SK-N-SH treated with all-trans-retinoic acid at 6 μM for 48 hours (cell line): ENCODE data around the gene TBCD.

ENCODE experiments used
- ARNTL ChIP-seq: fragments of 450-650 bp; formaldehyde crosslinking; IDR thresholded peaks from 2 replicates; pipeline ENCODE4 v1.5.0; 2020; ENCODE audit warnings: low read depth, mild to moderate bottlenecking, moderate library complexity, borderline replicate concordance
- CSDC2 ChIP-seq: fragments of 250-450 bp; sonication (Bioruptor Pico); IDR thresholded peaks from 2 replicates; pipeline ENCODE4 v1.5.0; 2020; ENCODE audit warnings: mild to moderate bottlenecking, moderate library complexity
- GLIS3 ChIP-seq: fragments of 250-450 bp; sonication (Bioruptor Pico); IDR thresholded peaks from 2 replicates; pipeline ENCODE4 v1.5.0; 2020; ENCODE audit warnings: mild to moderate bottlenecking, moderate library complexity
- ISL1 ChIP-seq: fragments of 250-450 bp; sonication (Bioruptor Pico); IDR thresholded peaks from 2 replicates; pipeline ENCODE4 v2.1.2; 2022; ENCODE audit warnings: mild to moderate bottlenecking, moderate library complexity
- OSR1 ChIP-seq: fragments of 250-450 bp; sonication (Bioruptor Pico); IDR thresholded peaks from 2 replicates; pipeline ENCODE4 v1.8.0; 2022; ENCODE audit warnings: moderate library complexity, mild to moderate bottlenecking, inconsistent platforms
- PATZ1 ChIP-seq: fragments of 250-450 bp; sonication (Bioruptor Pico); IDR thresholded peaks from 2 replicates; pipeline ENCODE4 v1.8.0; 2020; ENCODE audit warnings: mild to moderate bottlenecking, moderate library complexity, borderline replicate concordance
- RARB ChIP-seq: fragments of 250-450 bp; sonication (Bioruptor Pico); IDR thresholded peaks from 2 replicates; pipeline ENCODE4 v1.8.0; 2021; ENCODE audit warnings: mild to moderate bottlenecking, moderate library complexity
- SNAI2 ChIP-seq: fragments of 250-450 bp; sonication (Bioruptor Pico); IDR thresholded peaks from 2 replicates; pipeline ENCODE4 v1.5.0; 2020; ENCODE audit warnings: mild to moderate bottlenecking, moderate library complexity
- TCF4 ChIP-seq: fragments of 250-450 bp; sonication (Bioruptor Pico); IDR thresholded peaks from 2 replicates; pipeline ENCODE4 v1.8.0; 2021; ENCODE audit warnings: mild to moderate bottlenecking, moderate library complexity, borderline replicate concordance
- TOX ChIP-seq: fragments of 250-450 bp; sonication (Bioruptor Pico); IDR thresholded peaks from 2 replicates; pipeline ENCODE4 v1.8.0; 2021; ENCODE audit warnings: mild to moderate bottlenecking, moderate library complexity, borderline replicate concordance
- ZFP3 ChIP-seq: fragments of 250-450 bp; sonication (Bioruptor Pico); IDR thresholded peaks from 2 replicates; pipeline ENCODE4 v1.5.0; 2020; ENCODE audit warnings: mild to moderate bottlenecking, moderate library complexity
- ZNF8 ChIP-seq: fragments of 450-650 bp; formaldehyde crosslinking; IDR thresholded peaks from 2 replicates; pipeline ENCODE4 v1.5.0; 2020; ENCODE audit warnings: mild to moderate bottlenecking, moderate library complexity
- TF ChIP-seq, protein P1 (sequence below): fragments of 250-450 bp; sonication (Bioruptor Pico); IDR thresholded peaks from 2 replicates; pipeline ENCODE4 v1.5.1; 2020; ENCODE audit warnings: low read depth, mild to moderate bottlenecking, moderate library complexity

DNA sequence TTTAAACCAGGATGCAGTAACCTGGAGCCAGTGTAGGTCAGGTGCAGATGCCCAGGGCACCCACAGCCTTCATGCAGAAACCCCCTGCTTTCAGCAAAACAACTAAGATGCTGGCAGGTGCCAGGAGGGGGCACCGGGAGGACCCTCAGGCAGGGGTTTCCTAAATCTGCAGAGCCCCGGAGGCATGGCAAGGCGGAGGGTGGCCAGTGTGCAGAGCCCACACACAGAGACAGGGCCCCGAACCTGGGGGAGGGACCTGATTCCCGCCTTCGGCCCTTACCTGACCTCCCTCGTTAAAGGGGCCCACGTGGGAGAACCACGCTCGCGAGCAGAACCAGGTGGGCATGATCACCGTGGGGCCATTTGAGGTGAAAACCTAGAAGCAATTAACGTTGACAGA is 213.5 kb downstream of the TBCD start:
- TF ChIP-seq PATZ1 (CRISPR knock-in tag), result no peak
- no peak for TF ChIP-seq ZFP3 (CRISPR knock-in tag)
- TF ChIP-seq RARB, result no peak
- no peak for TF ChIP-seq CSDC2 (CRISPR knock-in tag)
- no peak for TF ChIP-seq OSR1
- TF ChIP-seq, protein P1, sequence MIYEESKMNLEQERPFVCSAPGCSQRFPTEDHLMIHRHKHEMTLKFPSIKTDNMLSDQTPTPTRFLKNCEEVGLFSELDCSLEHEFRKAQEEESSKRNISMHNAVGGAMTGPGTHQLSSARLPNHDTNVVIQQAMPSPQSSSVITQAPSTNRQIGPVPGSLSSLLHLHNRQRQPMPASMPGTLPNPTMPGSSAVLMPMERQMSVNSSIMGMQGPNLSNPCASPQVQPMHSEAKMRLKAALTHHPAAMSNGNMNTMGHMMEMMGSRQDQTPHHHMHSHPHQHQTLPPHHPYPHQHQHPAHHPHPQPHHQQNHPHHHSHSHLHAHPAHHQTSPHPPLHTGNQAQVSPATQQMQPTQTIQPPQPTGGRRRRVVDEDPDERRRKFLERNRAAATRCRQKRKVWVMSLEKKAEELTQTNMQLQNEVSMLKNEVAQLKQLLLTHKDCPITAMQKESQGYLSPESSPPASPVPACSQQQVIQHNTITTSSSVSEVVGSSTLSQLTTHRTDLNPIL (CRISPR knock-in tag), result no peak
- no peak for TF ChIP-seq GLIS3 (CRISPR knock-in tag)
- no peak for TF ChIP-seq ARNTL (CRISPR knock-in tag)
- TF ChIP-seq ZNF8, result no peak
- no peak for TF ChIP-seq TOX (CRISPR knock-in tag)
- TF ChIP-seq TCF4, result no peak
- TF ChIP-seq SNAI2 (CRISPR knock-in tag), result no peak
- TF ChIP-seq ISL1 (CRISPR knock-in tag), result no peak
